A673 (cell line): Measurements from ENCODE around the gene SMOC2. TPM values are rescaled to one million over a fixed set of nuclear protein-coding genes. Genes with fewer than 3 reads are reported as not detected.

Experiments used
- BruUV-seq: library from RNA; stranded (reverse); fragments of 400-500 nt; replicated peaks from 2 replicates; lab custom pipeline; 2021; lab: Mats Ljungman, UMichigan
- CTCF ChIA-PET: fragments of 300-600 bp; sonication (Branson Sonifier 250); formaldehyde crosslinking; loops from one replicate; lab custom pipeline; 2022; ENCODE audit warnings: antibody characterized with exemption; lab: Charles Lee
- POLR2A ChIA-PET: fragments of 300-600 bp; sonication (Branson Sonifier 250); formaldehyde crosslinking; loops from one replicate; lab custom pipeline; 2022; ENCODE audit warnings: antibody characterized with exemption; ENCODE audit not compliant: low non-redundant PET; lab: Charles Lee
- DNase-seq: peaks from one replicate; pipeline ENCODE4 v3.0.0-alpha.2; 2015; ENCODE audit warnings: low spot score
- H3K27ac ChIP-seq: fragments of 200-600 bp; sonication (generic); 2 replicates; pipeline ENCODE4 v1.5.1; 2016; ENCODE audit warnings: mixed run types, low read depth, mild to moderate bottlenecking, mixed read lengths, antibody characterized with exemption, low read length; ENCODE audit not compliant: poor library complexity, severe bottlenecking
- H3K27me3 ChIP-seq: fragments of 200-600 bp; sonication (generic); replicated peaks from 2 replicates; pipeline ENCODE4 v1.6.1; 2017; ENCODE audit warnings: mixed run types, low read depth, mild to moderate bottlenecking, mixed read lengths, antibody characterized with exemption, low read length; ENCODE audit not compliant: insufficient read depth, poor library complexity
- H3K36me3 ChIP-seq: fragments of 200-600 bp; sonication (generic); 2 replicates; pipeline ENCODE4 v1.6.1; 2016; ENCODE audit warnings: mixed run types, mild to moderate bottlenecking, mixed read lengths, antibody characterized with exemption, low read length; ENCODE audit not compliant: insufficient read depth, poor library complexity, severe bottlenecking
- H3K4me1 ChIP-seq: fragments of 200-600 bp; sonication (generic); 2 replicates; pipeline ENCODE4 v1.6.1; 2017; ENCODE audit warnings: mixed run types, mild to moderate bottlenecking, mixed read lengths, antibody characterized with exemption, low read length; ENCODE audit not compliant: insufficient read depth, poor library complexity, severe bottlenecking
- H3K4me3 ChIP-seq: fragments of 200-600 bp; sonication (generic); 2 replicates; pipeline ENCODE4 v1.5.1; 2016; ENCODE audit warnings: low read depth, mixed run types, mild to moderate bottlenecking, mixed read lengths, low read length; ENCODE audit not compliant: poor library complexity, severe bottlenecking
- H3K9me3 ChIP-seq: fragments of 200-600 bp; sonication (generic); 2 replicates; pipeline ENCODE4 v1.6.1; 2016; ENCODE audit warnings: mixed run types, low read depth, mild to moderate bottlenecking, mixed read lengths, antibody characterized with exemption, low read length; ENCODE audit not compliant: poor library complexity, severe bottlenecking
- EZH2 ChIP-seq: fragments of 200-600 bp; sonication (generic); IDR thresholded peaks from 2 replicates; pipeline ENCODE4 v1.6.1; 2017; ENCODE audit warnings: borderline replicate concordance, low read depth, mild to moderate bottlenecking, mixed read lengths, antibody characterized with exemption, low read length; ENCODE audit not compliant: poor library complexity, severe bottlenecking
- intact Hi-C: fragments of 100-400 bp; cut with micrococcal nuclease; formaldehyde crosslinking; loops from one replicate; pipeline ENCODE4 v1.10.0; 2022; ENCODE audit not compliant: unreplicated experiment
- total RNA-seq: library from RNA; stranded (reverse); gene quantifications from 2 replicates; pipeline ENCODE4 v1.2.3, GENCODE V29; 2021
- TF ChIP-seq, protein P1 (sequence below): fragments of 300-800, 200-600 bp; sonication (generic); conservative IDR thresholded peaks from 2 replicates; pipeline ENCODE4 v1.5.1; 2017; ENCODE audit warnings: low read depth, mild to moderate bottlenecking, antibody characterized with exemption, low read length, moderate library complexity, mixed read lengths

Gene SMOC2
- total RNA-seq, 1 experiment from 2014 or later, result 1.8 TPM

DNA sequence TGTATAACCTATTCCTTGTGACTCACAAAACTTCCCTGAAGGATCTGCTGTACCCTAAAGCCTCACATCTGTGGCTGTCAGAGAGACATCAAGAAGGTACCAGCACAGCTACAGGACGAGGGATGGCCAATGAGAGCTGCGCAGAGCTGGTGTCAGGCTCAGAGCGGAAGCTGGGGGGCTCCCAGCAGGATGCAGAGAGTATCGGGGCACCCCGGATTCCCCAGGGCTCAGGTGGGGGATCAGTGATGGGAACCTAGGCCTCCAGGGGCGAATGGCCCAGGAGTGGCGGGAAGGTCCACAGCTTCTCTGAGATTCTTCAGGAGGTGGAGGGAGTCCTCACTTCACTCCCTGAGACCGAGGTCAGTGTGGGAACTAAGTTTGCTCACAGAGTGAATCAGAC is 30.9 kb upstream of the SMOC2 start:
- no peak for DNase-seq
- no peaks in the 10 kb centered on the region for H3K9me3 ChIP-seq
- intact Hi-C loops, result no loop called here
- ChIA-PET POLR2A (no interaction called here), CTCF (no interaction called here)
- H3K27ac ChIP-seq, result no peak overlapping the region
- no peaks in the 10 kb centered on the region for H3K4me1 ChIP-seq
- H3K36me3 ChIP-seq, result no peaks in the 10 kb centered on the region
- BruUV-seq, result no TSS peak
- TF ChIP-seq, protein P1, sequence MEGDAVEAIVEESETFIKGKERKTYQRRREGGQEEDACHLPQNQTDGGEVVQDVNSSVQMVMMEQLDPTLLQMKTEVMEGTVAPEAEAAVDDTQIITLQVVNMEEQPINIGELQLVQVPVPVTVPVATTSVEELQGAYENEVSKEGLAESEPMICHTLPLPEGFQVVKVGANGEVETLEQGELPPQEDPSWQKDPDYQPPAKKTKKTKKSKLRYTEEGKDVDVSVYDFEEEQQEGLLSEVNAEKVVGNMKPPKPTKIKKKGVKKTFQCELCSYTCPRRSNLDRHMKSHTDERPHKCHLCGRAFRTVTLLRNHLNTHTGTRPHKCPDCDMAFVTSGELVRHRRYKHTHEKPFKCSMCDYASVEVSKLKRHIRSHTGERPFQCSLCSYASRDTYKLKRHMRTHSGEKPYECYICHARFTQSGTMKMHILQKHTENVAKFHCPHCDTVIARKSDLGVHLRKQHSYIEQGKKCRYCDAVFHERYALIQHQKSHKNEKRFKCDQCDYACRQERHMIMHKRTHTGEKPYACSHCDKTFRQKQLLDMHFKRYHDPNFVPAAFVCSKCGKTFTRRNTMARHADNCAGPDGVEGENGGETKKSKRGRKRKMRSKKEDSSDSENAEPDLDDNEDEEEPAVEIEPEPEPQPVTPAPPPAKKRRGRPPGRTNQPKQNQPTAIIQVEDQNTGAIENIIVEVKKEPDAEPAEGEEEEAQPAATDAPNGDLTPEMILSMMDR, result no peak
- no peak for TF ChIP-seq EZH2
- H3K4me3 ChIP-seq, result no peak overlapping the region
- H3K27me3 ChIP-seq, result no peaks in the 10 kb centered on the region

DNA sequence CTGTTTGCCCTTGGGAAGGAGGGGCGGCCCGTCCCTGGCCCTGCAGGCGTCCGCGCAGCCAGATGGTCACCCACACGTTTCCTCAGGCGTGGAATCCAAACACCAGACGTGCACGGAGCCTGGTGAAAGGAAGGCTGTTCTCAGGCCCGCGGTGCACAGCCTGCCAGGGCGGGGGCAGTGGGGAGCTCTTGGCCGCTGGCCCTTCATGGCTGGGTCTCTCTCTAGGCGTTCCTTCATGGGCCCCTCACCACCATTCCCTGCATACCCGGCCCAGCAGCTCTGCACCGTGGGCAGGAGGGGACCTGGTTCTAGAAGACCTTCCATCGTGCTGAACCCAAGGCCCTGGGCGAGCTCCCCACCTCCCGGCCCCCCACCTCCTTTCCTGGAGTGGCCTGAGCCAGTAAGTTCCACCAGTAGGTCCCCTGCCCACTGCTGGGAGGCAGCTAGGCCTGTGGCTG is 30.4 kb upstream of the SMOC2 start:
- ChIA-PET CTCF (no interaction called here), POLR2A (no interaction called here)
- BruUV-seq, result no TSS peak
- H3K27me3 ChIP-seq, result no peaks in the 10 kb centered on the region
- H3K36me3 ChIP-seq, result no peaks in the 10 kb centered on the region
- H3K4me1 ChIP-seq, result no peaks in the 10 kb centered on the region
- intact Hi-C loops, result no loop called here
- no peak for TF ChIP-seq EZH2
- TF ChIP-seq, protein P1, result no peak
- H3K27ac ChIP-seq, result no peak overlapping the region
- no peaks in the 10 kb centered on the region for H3K9me3 ChIP-seq
- no peak overlapping the region for H3K4me3 ChIP-seq
- DNase-seq, result no peak

DNA sequence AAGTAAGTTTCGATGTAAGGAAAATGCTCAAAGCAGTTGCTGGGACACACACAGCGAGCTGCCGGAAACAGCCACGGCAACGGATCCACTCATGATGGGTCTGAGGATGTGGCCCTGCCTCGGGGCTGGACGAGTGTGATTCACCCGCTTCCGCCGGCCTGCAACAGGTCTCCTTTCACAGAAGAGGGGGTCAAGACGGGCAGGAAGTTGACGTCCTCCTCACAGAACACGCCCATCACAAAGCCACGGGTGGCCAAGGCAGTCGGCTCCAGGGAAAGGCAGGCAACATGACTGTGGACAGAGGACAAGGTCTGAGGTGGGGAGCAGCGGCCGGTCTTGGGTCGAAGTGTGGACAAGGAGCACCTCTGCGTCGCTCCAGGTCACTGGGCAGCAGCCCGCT is 29.9 kb upstream of the SMOC2 start:
- Histone ChIP-seq H3K4me3 (no peak overlapping the region), H3K36me3 (no peaks in the 10 kb centered on the region), H3K9me3 (no peaks in the 10 kb centered on the region), H3K27me3 (no peaks in the 10 kb centered on the region), H3K27ac (no peak overlapping the region), H3K4me1 (no peaks in the 10 kb centered on the region)
- intact Hi-C loops, result no loop called here
- no peak for TF ChIP-seq EZH2
- TF ChIP-seq, protein P1, result no peak
- no peak for DNase-seq
- POLR2A ChIA-PET, result no interaction called here
- CTCF ChIA-PET, result no interaction called here
- BruUV-seq, result no TSS peak
